ENCODE data around the gene FXYD7. TPM values are rescaled to one million over a fixed set of nuclear protein-coding genes. Genes with fewer than 3 reads are reported as not detected.

The FXYD7 gene
- total and polyA plus RNA-seq, 9 of the 15 experiments (the other 6 are each of a cell fraction or from before 2014, with no cell fraction given), result 0.10 to 0.80 (median 0.31) TPM; not detected in 3

GRCh38 chr19:35140962-35141836, 1.9 kb upstream of the FXYD7 start (continued):
- TF ChIP-seq BRF1 (IDR thresholded peaks at IDR 0.05; ENCODE audit: borderline replicate concordance, extremely low read depth, insufficient read length) (no peak), ZNF143 (CRISPR knock-in tag; IDR thresholded peaks at IDR 0.05) (no peak), CHD4 (IDR thresholded peaks at IDR 0.05; ENCODE audit: insufficient read depth, insufficient replicate concordance, low read depth, low read length, poor library complexity, severe bottlenecking) (peak; percentile 84), GTF2E2 (tag; IDR thresholded peaks at IDR 0.05) (no peak), EP300 (IDR thresholded peaks at IDR 0.05; ENCODE audit: low read length) (0 out of 2 replicates have a peak, but pooled peaks have one; percentile 2), TRIM28 (IDR thresholded peaks at IDR 0.05) (no peak), MCM5 (IDR thresholded peaks at IDR 0.05; ENCODE audit: low read depth) (no peak), HMG20A (CRISPR knock-in tag; conservative IDR thresholded peaks at IDR 0.05) (no peak), BHLHE40 (IDR thresholded peaks at IDR 0.05; ENCODE audit: low read length) (no peak), ZBTB7A (IDR thresholded peaks at IDR 0.05; ENCODE audit: borderline replicate concordance, control insufficient read depth, low read depth, low read length) (no peak), MEIS2 (IDR thresholded peaks at IDR 0.05; ENCODE audit: partially characterized antibody) (peak; percentile 41), SNIP1 (IDR thresholded peaks at IDR 0.05; ENCODE audit: low read depth) (no peak), NFE2 (IDR thresholded peaks at IDR 0.05; ENCODE audit: low read depth) (no peak), TCF7 (IDR thresholded peaks at IDR 0.05; ENCODE audit: borderline replicate concordance) (no peak), GATA2 (CRISPR knock-in tag; IDR thresholded peaks at IDR 0.05) (no peak), ATF6 (CRISPR knock-in tag; IDR thresholded peaks at IDR 0.05) (no peak), HEY1 (CRISPR knock-in tag; IDR thresholded peaks at IDR 0.05; ENCODE audit: borderline replicate concordance) (no peak), MTA1 (IDR thresholded peaks at IDR 0.05; ENCODE audit: borderline replicate concordance) (no peak)
- TF ChIP-seq, protein P1, sequence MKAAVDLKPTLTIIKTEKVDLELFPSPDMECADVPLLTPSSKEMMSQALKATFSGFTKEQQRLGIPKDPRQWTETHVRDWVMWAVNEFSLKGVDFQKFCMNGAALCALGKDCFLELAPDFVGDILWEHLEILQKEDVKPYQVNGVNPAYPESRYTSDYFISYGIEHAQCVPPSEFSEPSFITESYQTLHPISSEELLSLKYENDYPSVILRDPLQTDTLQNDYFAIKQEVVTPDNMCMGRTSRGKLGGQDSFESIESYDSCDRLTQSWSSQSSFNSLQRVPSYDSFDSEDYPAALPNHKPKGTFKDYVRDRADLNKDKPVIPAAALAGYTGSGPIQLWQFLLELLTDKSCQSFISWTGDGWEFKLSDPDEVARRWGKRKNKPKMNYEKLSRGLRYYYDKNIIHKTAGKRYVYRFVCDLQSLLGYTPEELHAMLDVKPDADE (conservative IDR thresholded peaks at IDR 0.05; ENCODE audit: control insufficient read depth, low read depth, low read length), result no peak
- TF ChIP-seq, protein P2, sequence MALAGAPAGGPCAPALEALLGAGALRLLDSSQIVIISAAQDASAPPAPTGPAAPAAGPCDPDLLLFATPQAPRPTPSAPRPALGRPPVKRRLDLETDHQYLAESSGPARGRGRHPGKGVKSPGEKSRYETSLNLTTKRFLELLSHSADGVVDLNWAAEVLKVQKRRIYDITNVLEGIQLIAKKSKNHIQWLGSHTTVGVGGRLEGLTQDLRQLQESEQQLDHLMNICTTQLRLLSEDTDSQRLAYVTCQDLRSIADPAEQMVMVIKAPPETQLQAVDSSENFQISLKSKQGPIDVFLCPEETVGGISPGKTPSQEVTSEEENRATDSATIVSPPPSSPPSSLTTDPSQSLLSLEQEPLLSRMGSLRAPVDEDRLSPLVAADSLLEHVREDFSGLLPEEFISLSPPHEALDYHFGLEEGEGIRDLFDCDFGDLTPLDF (CRISPR knock-in tag; IDR thresholded peaks at IDR 0.05), result no peak
- TF ChIP-seq, protein P3, sequence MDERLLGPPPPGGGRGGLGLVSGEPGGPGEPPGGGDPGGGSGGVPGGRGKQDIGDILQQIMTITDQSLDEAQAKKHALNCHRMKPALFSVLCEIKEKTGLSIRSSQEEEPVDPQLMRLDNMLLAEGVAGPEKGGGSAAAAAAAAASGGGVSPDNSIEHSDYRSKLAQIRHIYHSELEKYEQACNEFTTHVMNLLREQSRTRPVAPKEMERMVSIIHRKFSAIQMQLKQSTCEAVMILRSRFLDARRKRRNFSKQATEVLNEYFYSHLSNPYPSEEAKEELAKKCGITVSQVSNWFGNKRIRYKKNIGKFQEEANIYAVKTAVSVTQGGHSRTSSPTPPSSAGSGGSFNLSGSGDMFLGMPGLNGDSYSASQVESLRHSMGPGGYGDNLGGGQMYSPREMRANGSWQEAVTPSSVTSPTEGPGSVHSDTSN (CRISPR knock-in tag; IDR thresholded peaks at IDR 0.05; ENCODE audit: low read depth), result no peak
- TF ChIP-seq, protein P3 (tag; conservative IDR thresholded peaks at IDR 0.05; ENCODE audit: low read depth), result no peak
